HEK293 (cell line): ENCODE data around the gene PEF1.

Experiments
- CTCF ChIP-seq: fragments of 450-650 bp; formaldehyde crosslinking; IDR thresholded peaks from 2 replicates; pipeline ENCODE4 v1.5.1; 2016; ENCODE audit warnings: missing biosample characterization, missing genetic modification characterization
- OVOL3 ChIP-seq: fragments of 450-650 bp; formaldehyde crosslinking; IDR thresholded peaks from 2 replicates; pipeline ENCODE4 v1.5.1; 2016; ENCODE audit warnings: missing biosample characterization, missing genetic modification characterization
- PATZ1 ChIP-seq: fragments of 450-650 bp; formaldehyde crosslinking; IDR thresholded peaks from 2 replicates; pipeline ENCODE4 v1.5.1; 2016; ENCODE audit warnings: missing biosample characterization, missing genetic modification characterization
- ZBTB49 ChIP-seq: fragments of 450-650 bp; formaldehyde crosslinking; IDR thresholded peaks from 2 replicates; pipeline ENCODE4 v1.5.1; 2016; ENCODE audit warnings: missing biosample characterization, missing genetic modification characterization, low read depth
- ZNF146 ChIP-seq: fragments of 450-650 bp; formaldehyde crosslinking; IDR thresholded peaks from 2 replicates; pipeline ENCODE4 v1.5.1; 2016; ENCODE audit warnings: missing biosample characterization, missing genetic modification characterization
- ZNF202 ChIP-seq: fragments of 450-650 bp; formaldehyde crosslinking; IDR thresholded peaks from 2 replicates; pipeline ENCODE4 v1.5.1; 2016; ENCODE audit warnings: missing biosample characterization, missing genetic modification characterization, borderline replicate concordance
- ZNF549 ChIP-seq: fragments of 450-650 bp; IDR thresholded peaks from 2 replicates; pipeline ENCODE4 v1.5.1; 2018; ENCODE audit warnings: missing biosample characterization, missing genetic modification characterization, mild to moderate bottlenecking, inconsistent platforms, moderate library complexity
- ZNF580 ChIP-seq: fragments of 450-650 bp; formaldehyde crosslinking; IDR thresholded peaks from 2 replicates; pipeline ENCODE4 v1.5.1; 2016; ENCODE audit warnings: missing biosample characterization, missing genetic modification characterization
- ZNF600 ChIP-seq: fragments of 450-650 bp; formaldehyde crosslinking; IDR thresholded peaks from 2 replicates; pipeline ENCODE4 v1.5.1; 2016; ENCODE audit warnings: missing biosample characterization, missing genetic modification characterization

DNA sequence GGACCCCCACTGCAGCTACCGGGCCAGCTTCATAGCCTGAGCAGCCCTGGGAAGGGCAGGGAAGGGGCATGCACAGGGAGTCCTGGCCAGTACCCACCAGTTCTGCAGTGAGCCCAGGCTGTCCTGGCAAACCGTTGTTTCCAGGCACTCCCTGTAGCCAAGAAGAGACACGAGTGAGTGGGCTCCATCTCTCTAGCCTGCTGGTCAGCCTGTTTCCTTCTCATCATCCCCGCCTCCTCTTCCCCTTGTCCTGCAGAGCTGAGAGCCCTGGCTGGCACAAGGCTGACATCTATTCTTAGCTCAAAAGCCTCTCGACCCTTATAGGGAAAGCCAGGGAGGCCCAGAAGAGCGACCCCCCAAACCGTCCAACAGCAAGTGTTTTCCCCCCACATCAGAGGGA lies 30.5 kb upstream of the PEF1 start:
- TF ChIP-seq PATZ1 (no peak), ZNF146 (no peak), OVOL3 (tag by site-specific recombination) (no peak), CTCF (tag by site-specific recombination) (no peak), ZNF549 (no peak), ZNF202 (tag by site-specific recombination) (no peak), ZNF600 (no peak), ZBTB49 (tag by site-specific recombination) (no peak), ZNF580 (tag by site-specific recombination) (no peak)
